HG02642 (cell line): Measurements from ENCODE around the gene TMEM205.
"Not testable (repeated sequence)": the region's sequence is repeated elsewhere in the genome, so short reads cannot be mapped to it uniquely, and the experiment has no call there.

Experiments
- ATAC-seq: cut with Tn5 transposase; IDR thresholded peaks from one replicate; pipeline ENCODE4 v1.9.1; 2021; ENCODE audit warnings: mild to moderate bottlenecking; ENCODE audit not compliant: unreplicated experiment, poor library complexity

TMEM205 gene

DNA sequence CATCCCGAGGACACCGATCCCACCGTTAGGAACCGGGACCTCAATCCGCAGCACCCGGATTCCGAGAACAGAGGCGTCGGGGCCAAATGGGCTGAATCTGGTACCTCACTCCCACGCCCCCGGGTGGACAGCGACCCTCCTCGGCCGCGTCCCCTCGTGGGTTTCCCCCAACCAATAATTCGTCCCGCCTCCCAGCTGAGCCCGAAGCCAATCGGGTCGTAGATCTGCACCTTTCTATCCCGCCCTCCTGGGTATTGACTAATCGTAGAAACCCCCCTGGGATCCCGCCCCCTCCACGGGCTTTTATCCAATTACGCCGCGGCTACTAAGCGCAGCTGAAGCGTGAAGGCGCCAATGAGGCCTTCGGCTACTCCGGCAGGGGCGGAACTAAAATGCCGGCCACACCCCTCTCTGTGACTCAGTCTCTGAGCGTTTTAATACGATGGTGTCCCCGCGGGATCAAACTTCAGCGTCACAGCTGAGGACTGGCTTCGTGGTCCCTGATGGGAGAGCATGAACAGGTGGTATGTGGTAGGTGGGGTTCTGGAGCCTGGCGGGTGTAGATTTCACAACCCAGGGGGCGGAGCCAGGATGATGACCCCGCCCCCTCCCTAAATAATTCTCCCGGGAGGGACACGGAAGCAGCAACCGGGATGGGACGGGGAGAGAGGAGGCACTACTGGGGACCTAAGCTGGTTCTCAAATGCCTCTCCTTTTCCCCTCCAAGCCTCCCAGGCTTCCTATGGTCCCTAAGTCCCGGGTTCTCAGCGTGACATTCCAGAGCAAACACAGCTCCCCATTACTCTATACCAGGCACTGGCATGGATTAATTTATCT, at the start of gene TMEM205, which contains the start of gene CCDC159:
TMEM205 (minus strand) TSS at position 165 of the 837 bp plus-strand sequence. CDS start 649 bp downstream, outside the sequence.
CCDC159 (plus strand) TSS at position 416 of the 837 bp plus-strand sequence; CDS start at position 504, 88 bp downstream.
- peak; percentile 92 for ATAC-seq

DNA sequence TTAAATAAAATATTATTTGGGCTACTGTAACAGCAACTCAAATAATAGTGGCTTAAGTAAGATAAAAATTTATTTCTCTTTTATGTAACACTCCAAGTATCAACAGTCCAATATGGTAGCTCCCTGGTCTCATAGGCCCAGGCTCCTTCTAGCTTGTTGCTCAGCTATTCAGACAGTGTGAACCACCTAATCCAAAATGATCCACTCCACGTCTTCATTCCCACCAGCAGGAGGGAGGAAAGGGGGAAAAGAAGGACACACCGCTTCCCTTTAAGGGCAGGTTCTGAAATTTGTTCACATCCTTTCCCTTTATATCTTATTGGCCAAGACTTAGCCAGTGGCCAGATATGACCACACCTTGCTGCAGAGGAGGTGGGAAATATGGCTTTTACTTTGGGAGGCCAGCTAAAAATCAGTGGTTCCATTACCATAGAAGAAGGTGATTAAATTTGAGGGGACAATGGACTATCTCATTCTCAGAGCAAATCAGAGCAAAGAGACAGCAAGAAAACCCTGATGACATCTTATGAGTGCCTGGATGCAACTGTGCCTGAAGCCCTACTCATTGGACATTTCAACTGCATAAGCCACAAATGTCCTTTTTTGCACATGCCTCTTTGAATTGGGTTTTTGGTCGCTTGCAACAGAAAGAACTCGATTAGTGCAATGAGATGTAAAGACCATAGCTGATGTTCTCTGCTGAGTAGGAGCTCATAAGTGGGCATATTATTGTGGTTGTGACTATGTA, 45.0 kb upstream of the TMEM205 start:
- no peak for ATAC-seq

DNA sequence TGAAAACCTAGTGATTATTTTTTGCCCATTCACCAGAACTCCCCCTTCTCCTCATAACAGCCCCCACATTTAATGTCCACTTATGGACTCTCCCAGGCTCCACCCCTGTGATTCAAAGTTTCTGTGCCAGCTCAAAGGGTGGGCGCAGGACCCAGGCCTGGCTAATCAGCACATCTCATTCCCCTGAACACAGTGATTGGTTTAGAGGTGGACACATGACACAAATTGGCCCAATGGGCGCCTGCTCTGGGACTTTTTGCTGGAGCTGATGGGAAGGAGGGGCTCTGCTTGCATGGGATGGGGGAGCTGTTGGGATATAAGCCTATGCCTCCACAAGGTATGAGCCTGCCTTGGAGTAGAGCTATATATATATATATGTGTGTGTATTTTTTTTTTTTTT, 44.3 kb upstream of the TMEM205 start:
- no peak for ATAC-seq

DNA sequence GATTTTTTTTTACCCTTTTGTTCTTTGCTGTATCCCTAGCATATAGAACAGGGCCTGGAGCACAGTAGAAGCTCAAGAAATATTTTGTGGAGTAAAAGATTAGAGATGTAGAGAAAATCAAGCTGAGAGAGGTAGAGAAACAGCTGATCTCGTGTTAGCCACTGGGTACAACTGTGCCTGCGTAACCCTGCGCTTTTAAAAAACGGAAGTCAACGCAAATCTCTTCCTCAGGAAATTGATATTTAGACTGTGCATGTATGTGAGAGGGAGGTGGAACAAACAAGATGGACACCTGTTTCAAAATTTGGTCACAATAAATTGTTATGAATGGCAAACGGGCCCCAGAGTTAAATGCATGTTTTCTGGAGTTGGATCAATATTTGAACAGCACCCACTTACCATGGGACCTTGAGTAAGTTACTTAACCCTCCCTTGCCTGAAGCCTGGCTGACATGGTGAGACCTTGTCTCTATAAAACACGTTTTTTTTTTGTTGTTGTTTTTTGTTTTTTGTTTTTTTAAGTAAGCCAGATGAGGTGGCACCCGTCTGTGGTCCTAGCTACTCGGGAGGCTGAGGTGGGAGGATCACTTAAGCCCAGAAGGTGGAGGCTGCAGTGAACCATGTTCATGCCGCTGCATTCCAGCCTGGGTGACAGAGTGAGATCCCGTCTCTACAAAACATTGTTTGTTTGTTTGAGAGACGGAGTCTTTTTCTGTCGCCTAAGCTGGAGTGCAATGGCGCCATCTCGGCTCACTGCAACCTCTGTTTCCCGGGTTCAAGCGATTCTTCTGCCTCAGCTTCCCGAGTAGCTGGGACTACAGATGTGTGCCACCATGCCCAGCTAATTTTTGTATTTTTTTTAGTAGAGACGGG, 41.3 kb upstream of the TMEM205 start:
- no peak for ATAC-seq

DNA sequence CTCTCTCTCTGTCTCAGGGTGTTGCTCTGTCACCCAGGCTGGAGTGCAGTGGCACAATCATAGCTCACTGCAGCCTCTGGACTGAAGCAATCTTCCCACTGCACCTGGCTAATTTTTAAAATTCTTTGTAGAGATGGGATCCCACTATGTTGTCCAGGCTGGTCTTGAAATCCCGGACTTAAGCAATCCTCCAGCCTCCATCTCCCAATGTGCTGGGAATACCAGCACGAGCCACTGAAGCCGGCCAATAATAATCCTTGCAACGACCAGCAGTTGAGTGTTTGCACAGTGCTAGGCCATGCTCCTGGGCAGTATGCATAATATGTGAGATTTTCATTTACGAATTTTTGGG, 38.7 kb upstream of the TMEM205 start:
- ATAC-seq, result no peak

DNA sequence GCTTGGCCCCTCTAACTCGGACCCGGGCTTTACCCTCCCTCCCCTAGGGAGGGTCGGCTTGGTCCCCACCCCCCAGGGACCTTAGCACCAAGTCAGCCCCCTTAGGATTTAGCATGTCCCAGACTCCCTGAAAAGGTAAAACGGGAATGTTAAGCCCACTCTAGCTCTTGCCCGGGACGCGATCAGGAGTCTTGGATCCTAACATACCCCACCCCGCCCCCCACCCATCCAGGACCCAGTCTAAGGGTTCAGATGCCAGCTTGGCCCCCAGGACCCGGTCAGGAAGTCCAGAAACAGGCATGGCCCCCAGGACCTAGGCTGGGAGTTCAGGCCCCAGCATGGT, 37.6 kb upstream of the TMEM205 start:
- ATAC-seq, result no peak

DNA sequence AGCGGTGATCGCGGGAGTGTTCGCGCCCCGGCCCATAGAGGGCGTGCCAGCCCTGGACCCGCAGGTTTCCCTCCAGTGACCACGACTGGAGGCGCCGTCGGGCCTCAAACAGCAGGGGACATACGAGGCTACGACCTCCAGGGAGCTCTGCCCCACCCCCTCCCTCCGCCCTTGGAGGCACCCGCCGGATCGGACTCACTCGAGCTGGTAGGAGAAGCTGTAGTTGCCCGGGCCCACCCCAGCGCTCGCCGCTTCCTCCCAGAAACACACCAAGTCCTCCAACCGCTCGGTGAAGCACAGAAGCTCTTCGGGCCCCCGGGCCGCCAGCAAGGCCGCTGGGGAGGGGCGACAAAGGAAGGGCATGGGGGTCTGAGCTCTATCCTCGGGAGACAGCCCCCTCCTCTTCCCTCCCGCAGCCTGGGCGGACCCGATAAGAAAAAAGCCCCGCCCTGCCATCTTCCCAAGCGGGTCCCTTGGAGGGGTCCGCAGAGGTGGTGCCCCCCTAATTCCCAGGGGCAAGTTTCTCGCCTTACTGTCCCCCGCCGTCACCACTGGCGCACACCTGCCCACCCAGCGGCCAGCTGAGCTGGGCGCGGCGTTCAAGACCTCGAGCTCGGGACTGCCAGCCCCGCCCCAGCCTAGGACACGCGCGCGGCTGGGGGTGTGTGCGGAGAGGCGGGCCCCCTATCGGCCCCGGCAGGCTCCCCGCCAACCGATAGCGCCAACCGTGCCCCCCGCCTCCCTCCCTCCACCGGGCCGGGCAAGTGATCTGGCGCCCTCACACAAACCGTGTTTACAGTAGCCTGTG, 37.0 kb upstream of the TMEM205 start:
- no peak for ATAC-seq

DNA sequence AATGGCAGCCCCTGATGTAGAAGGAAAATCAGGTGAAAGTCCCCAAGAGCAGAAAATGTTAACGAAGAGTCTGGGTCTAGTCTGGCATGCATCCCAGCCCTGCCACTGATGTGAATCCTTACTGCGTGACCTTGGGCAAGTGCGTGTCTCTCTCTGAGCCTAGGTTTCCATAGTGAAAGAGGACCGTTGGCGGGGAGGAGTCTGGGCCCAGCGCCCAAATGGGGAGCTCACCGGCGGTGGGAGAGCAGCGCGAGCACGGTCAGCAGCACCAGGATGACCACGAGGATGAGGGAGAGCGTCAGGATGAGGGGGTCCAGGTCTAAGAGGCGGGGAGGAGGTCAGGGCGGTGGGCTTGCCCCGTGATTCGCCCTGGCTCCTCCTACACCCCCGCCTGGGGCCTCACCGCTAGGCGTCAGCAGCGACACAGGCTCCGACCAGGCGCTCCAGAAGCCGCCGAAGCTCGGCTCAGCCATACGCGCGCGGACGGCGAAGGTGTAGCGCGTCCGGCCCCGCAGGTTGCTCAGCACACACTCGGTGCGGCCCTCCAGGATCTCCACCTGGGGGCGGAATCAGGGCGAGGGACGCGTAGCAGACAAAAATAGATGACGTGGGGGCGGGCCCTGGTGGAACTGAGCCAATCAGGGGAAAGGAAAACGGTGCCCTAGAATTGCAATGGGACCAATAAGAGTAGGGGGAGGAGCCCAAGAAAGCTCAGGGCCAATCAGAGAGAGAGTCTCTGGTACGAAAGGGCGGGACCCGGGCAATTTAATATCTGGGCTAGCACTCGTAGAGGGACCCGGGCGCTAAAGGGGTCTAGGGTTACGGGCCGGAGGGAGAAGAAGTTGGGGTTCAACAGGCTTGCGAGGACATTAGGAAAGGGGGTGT, 34.8 kb upstream of the TMEM205 start:
- ATAC-seq, result peak; percentile 83

DNA sequence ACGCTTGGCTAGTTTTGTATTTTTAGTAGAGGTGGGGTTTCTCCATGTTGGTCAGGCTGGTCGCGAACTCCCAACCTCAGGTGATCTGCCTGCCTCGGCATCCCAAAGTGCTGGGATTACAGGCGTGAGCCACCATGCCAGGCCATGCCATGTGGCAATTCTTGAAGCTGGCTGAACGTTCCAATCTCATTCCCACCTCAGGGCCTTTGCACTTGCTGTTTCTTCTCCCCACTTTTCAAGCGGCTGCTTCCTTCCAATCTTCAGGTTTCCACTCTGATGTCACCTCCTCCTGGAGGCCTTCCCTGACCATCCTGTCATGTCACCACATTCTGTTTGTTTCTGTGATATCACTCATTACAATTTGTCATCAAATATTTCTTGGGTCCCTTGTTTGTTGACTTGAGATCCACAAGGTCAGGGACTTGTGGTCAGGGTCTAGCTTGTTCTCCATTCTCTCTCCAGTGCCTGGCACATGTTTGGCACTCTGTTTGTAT, 33.8 kb upstream of the TMEM205 start:
- ATAC-seq, result no peak

DNA sequence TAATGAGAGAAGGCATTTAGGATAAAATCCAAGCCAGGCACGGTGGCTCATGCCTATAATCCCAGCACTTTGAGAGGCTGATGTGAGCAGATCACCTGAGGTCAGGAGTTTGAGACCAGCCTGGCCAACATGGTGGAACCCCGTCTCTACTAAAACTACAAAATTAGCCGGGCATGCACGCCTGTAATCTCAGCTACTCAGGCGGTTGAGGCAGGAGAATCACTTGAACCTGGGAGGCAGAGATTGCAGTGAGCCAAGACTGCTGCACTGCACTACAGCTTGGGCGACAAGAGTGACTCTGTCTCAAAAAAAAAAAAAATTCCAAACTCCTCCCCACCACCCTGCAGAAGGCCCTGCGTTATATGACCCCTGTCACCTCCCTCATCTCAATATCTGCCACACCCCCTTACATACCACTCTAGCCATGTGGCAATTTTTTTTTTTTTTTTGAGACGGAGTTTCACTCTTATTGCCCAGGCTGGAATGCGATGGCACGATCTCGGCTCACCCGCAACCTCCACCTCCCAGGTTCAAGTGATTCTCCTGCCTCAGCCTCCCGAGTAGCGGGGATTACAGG, 33.3 kb upstream of the TMEM205 start:
- not testable (repeated sequence) for ATAC-seq

DNA sequence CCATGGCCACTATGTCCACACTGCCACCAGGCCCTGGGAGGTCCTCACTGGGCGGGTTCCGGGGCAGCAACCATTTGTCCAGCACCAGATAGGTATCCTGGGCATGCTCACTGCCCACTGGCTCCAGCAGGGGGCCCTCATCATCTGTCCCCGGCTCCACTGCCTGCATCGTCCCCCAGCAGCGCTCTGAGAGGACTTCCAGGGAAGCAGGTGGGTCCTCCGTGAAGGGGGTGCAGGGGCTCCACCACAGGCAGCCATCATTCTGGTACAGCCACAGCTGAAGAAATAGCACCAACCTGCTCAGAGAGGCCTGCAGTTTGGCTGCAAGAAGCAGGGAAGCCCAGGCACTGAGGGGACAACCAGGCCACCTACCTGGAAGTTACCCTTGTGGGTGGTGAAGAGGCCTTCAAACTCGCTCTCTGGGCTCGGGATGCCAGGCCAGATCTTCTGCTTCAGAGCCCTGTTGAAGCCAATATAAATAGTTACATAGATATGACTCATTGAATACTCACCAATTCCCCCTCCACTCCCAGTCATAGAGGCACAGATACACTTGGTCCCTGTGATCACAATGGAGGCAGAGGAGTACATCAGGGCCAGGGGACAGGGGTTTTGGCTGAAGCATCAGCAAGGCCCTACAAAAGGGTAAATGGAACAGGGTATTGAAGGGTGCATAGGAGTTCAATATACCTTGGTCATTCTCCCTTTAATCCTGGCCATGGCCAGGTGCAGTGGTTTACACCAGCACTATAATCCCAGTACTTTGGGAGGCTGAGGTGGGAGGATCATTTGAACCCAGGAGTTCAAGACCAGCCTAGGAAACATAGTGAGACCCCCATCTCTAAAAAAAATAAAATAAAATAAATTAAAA, 32.5 kb upstream of the TMEM205 start:
- no peak for ATAC-seq

DNA sequence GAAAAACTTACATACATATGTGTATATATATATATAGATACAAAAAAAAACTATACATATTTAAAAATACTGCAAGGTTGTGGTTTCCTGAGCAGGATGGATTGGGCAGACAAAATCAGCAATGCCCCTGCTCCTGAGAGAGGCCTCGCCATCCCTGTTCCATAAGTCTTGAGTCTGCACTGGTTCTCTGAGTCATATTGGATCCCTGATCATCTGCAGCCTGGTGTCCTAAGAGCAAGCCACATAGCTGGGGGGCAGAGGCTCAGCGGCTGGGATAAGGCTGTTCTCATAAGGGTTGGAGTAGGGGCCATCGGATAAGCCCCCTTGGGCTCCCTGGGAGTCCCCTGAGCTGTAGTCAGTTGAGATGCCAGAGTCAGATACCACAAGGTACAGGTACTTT, 31.7 kb upstream of the TMEM205 start:
- no peak for ATAC-seq

DNA sequence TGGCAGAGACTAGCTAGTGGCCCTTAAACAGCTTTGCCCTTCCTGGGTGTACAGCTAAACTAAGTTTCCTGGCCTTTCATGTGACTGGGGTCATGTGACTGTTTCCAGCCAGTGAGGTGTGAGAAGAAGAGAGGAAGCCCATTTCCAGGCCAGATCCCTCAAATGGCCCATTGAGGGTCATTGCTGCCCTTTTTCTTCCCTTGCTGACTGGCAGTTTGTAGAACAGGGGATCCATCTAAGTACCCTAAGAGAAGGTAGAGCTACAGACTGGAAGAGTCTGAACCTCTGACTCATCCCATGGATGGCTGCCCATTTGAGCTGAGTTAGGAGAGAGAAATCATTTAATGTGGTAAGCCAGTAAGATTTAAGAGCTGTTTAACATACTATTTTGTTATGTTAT, 31.2 kb upstream of the TMEM205 start:
- no peak for ATAC-seq

DNA sequence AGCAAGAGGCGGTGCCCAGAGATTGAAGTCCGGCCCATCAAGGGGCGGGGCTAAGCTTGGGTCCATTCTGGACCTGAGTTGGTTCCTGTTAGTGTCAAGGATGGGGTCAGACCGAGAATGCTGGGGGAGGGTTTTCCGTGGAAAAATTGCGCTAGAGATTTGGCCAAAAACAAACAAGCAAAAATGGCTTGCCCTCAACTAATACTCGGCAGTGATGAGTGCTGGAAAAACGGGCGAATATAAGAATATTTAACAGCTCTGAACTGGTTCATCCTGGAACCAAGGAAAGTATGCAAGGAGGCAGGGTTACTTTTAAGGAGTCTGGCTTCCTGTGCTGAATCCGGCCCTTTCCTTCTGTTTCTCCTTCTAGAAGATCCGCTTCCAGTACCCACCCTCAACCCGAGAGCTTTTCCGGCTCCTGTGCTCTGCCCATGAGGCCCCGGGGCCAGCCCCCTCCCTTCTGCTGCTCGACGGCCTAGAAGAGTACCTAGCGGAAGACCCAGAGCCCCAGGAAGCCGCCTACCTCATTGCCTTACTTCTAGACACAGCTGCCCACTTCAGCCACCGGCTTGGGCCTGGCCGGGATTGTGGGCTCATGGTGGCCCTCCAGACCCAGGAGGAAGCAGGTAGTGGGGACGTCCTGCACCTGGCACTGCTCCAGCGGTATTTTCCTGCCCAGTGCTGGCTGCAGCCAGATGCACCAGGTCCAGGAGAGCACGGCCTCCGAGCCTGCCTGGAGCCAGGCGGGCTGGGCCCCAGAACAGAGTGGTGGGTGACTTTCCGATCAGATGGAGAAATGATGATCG, 29.3 kb upstream of the TMEM205 start:
- ATAC-seq, result no peak

DNA sequence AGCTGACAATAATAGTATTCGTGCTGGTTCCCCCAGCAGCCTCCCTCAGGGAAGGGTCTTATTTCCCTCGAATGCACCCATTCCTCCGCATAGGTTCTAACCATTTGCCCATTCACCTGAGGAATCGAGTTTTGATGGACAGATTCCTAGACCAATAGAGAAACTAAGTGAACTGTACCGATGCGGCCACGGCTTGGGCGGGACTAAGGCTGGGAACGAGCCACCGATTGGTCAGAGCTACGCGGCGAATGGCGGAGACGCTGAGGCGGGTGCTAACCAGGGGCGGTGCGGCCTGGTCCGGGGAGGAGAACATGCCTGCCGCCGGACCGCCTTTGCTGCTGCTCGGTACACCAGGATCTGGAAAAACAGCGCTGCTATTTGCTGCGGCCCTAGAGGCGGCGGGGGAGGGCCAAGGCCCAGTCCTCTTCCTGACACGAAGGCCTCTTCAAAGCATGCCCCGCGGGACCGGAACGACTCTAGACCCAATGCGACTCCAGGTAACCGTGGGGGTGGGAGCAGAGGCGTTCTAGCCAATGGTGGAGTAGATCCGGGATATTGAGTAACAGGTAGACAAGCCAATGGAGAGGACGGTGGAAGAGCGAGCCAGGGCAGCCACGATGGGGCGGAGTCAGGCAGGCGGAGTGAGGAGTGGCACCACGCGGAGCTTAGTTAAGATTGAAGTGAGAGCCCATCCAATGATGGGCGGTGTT, 28.5 kb upstream of the TMEM205 start, which contains the start of gene SWSAP1:
SWSAP1 (plus strand) TSS at position 234 of the 710 bp plus-strand sequence; CDS start at position 249, 15 bp downstream.
- peak; percentile 89 for ATAC-seq

DNA sequence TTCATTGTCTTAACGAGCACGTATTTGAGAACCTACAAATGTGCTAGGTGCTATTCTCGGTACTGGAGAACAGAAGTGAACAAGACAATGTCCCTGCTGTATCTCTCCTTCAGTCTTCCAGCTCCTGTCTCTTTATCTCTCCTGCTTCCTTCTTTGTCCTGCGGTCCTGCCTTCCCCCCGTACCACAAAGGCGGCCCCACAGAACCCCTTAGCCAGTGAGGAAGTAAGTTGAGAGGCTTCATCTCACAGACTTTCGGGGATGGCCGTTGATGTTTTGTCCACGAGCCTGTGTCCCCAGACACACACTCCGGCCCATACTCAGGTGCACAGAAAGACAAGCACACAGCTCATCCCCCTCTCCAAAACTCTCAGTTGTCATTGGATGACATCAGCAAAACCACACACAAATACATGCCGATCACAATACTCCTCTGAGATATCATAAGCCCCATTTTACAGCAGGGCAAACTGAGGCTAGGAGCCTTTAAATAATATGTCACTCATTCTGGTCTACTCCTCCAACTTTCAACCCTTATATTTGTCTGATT, 27.9 kb upstream of the TMEM205 start:
- ATAC-seq, result no peak
